HG03045 (cell line): Measurements from ENCODE around the gene CCT8L2.
"Not testable (repeated sequence)": the region's sequence is repeated elsewhere in the genome, so short reads cannot be mapped to it uniquely, and the experiment has no call there.

Experiments used
- ATAC-seq: cut with Tn5 transposase; IDR thresholded peaks from one replicate; pipeline ENCODE4 v1.9.1; 2021; ENCODE audit warnings: mild to moderate bottlenecking, moderate library complexity; ENCODE audit not compliant: unreplicated experiment

Gene CCT8L2

DNA sequence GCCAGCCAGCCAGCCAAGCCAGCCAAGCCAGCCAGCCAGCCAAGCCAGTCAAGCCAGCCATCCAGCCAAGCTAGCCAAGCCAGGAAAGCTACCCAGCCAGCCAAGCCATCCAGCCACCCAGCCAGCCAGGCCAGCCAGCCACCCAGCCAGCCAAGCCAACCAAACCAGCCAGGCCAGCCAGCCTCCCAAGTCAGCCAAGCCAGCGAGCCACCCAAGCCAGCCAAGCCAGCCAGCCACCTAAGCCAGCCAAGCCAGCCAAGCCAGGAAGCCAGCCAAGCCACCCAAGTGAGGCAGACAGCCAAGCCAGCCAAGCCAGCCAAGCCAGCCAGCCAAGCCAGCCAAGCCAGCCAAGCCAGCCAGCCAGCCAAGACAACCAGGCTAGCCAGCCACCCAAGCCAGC lies 32.6 kb downstream of the CCT8L2 start:
- not testable (repeated sequence) for ATAC-seq

DNA sequence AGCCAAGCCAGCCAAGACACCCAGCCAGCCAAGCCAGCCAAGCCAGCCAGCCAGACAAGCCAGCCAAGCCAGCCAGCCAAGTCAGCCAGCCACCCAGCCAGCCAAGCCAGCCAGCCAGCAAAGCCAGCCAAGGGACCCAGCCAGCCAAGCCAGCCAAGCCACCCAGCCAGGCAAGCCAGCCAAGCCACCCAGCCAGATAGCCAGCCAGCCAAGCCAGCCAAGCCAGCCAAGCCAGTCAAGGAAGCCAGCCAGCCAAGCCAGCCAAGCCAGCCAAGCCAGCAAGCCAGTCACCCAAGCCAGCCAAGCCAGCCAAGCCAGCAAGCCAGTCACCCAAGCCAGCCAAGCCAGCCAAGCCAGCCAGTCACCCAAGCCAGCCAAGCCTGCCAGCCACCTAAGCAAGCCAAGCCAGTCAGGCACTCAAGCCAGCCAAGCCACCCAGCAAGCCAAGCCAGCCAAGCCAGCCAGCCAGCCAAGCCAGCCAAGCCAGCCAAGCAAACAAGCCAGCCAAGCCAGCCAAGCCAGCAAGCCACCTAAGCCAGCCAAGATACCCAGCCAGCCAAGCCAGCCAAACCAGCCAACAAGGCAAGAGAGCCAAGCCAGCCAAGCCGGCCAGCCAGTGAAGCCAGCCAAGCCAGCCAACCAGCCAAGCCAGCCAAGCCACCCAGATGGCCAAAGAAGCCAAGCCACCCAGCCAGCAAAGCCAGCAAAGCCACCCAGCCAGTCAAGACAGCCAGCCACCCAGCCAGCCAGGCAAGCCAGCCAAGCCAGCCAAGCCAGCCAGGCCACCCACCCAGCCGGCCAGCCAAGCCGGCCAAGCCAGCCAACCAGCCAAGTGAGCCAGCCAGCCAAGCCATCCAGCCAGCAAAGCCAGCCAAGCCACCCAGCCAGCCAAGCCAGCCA lies 33.3 kb downstream of the CCT8L2 start:
- no peak for ATAC-seq

- ATAC-seq: not testable (repeated sequence)
These were observed 34.1 kb downstream of the CCT8L2 start for GRCh38 chr22:16558376-16558945.

- not testable (repeated sequence) for ATAC-seq
These were observed 35.1 kb downstream of the CCT8L2 start for GRCh38 chr22:16557511-16557910.

GRCh38 chr22:16555077-16555994 lies 37.3 kb downstream of the CCT8L2 start:
- ATAC-seq: not testable (repeated sequence)

- not testable (repeated sequence) for ATAC-seq
These were observed 49.3 kb downstream of the CCT8L2 start for GRCh38 chr22:16543310-16543709.
